H1 (cell line): ENCODE data around the gene VASH1. TPM values are rescaled to one million over a fixed set of nuclear protein-coding genes. Genes with fewer than 3 reads are reported as not detected.

Experiments
- CTCF ChIA-PET: fragments of 300-600 bp; sonication (Branson Sonifier 250); formaldehyde crosslinking; loops from one replicate; lab custom pipeline; 2021; ENCODE audit not compliant: partially characterized antibody; lab: Charles Lee
- POLR2A ChIA-PET: fragments of 300-600 bp; sonication (Branson Sonifier 250); formaldehyde crosslinking; loops from one replicate; lab custom pipeline; 2021; ENCODE audit warnings: inconsistent platforms; ENCODE audit not compliant: partially characterized antibody; lab: Charles Lee
- DNase-seq, 2 experiments: peaks; one replicate each; pipeline versions ENCODE4 v3.0.0 to v3.0.0-alpha.2; 2010 to 2022; ENCODE audit warnings: low spot score in 2 of 2, low read depth in 1 of 2, mixed read lengths in 1 of 2
- FAIRE-seq: peaks from 2 replicates; lab custom pipeline; 2011; peaks lifted over from hg19 to GRCh38; lab: Jason Lieb, UNC
- H2AFZ ChIP-seq: 2 replicates; pipeline ENCODE4 v1.8.1; 2012; ENCODE audit warnings: low read length, inconsistent platforms
- H2AK5ac ChIP-seq: 2 replicates; pipeline ENCODE4 v1.6.1; 2013; ENCODE audit warnings: low read depth, low read length
- H2BK120ac ChIP-seq: replicated peaks from 2 replicates; pipeline ENCODE3; 2013; ENCODE audit warnings: low read depth, low read length, inconsistent platforms
- H2BK12ac ChIP-seq: 2 replicates; pipeline ENCODE4 v1.6.1; 2013; ENCODE audit warnings: low read depth, low read length
- H2BK15ac ChIP-seq: 2 replicates; pipeline ENCODE4 v1.6.1; 2013; ENCODE audit warnings: low read length
- H2BK20ac ChIP-seq: 2 replicates; pipeline ENCODE4 v1.6.1; 2013; ENCODE audit warnings: low read length
- H2BK5ac ChIP-seq: 2 replicates; pipeline ENCODE4 v1.6.1; 2013; ENCODE audit warnings: low read depth, low read length
- H3K14ac ChIP-seq: 2 replicates; pipeline ENCODE4 v1.6.1; 2013; ENCODE audit warnings: inconsistent platforms; ENCODE audit not compliant: insufficient read length
- H3K18ac ChIP-seq: 2 replicates; pipeline ENCODE4 v1.6.1; 2013; ENCODE audit warnings: low read length; ENCODE audit errors: extremely low read depth
- H3K23ac ChIP-seq: 2 replicates; pipeline ENCODE4 v1.6.1; 2013; ENCODE audit warnings: inconsistent platforms; ENCODE audit not compliant: insufficient read length
- H3K23me2 ChIP-seq: 2 replicates; pipeline ENCODE4 v1.6.1; 2013; ENCODE audit warnings: low read depth, low read length
- H3K27ac ChIP-seq: 2 replicates; pipeline ENCODE4 v1.6.1; 2011; ENCODE audit warnings: low read depth, low read length, inconsistent platforms
- H3K27me3 ChIP-seq, 4 experiments: replicated peaks in 1 of 4; 1 replicate in 1 of 4; 2 replicates in 3 of 4; pipeline versions ENCODE4 v1.6.1 to v1.8.1; 2011 to 2013; ENCODE audit warnings: low read length in 3 of 4, mild to moderate bottlenecking in 3 of 4, inconsistent platforms in 2 of 4, mixed read lengths in 2 of 4, moderate library complexity in 1 of 4; ENCODE audit not compliant: control insufficient read depth in 3 of 4, insufficient read depth in 3 of 4; ENCODE audit errors: extremely low read depth in 1 of 4
- H3K36me3 ChIP-seq, 4 experiments: 2 replicates each; pipeline versions ENCODE4 v1.6.1 to v1.8.1; 2011 to 2013; ENCODE audit warnings: mild to moderate bottlenecking in 4 of 4, low read length in 3 of 4, moderate library complexity in 2 of 4, control low read depth in 1 of 4, inconsistent platforms in 1 of 4; ENCODE audit not compliant: insufficient read depth in 4 of 4, control insufficient read depth in 2 of 4
- H3K4ac ChIP-seq: replicated peaks from 2 replicates; pipeline ENCODE3; 2013; ENCODE audit warnings: low read length, low read depth, mixed read lengths, inconsistent platforms; ENCODE audit not compliant: insufficient read length
- H3K4me1 ChIP-seq, 4 experiments: replicated peaks in 1 of 4; 1 replicate in 1 of 4; 2 replicates in 3 of 4; pipeline versions ENCODE4 v1.6.1 to v1.8.1; 2011 to 2013; ENCODE audit warnings: low read length in 3 of 4, inconsistent platforms in 2 of 4, mixed read lengths in 1 of 4; ENCODE audit not compliant: insufficient read depth in 4 of 4, control insufficient read depth in 3 of 4
- H3K4me2 ChIP-seq, 2 experiments: 2 replicates each; pipeline versions ENCODE4 v1.6.1 to v1.8.1; 2011 to 2013; ENCODE audit warnings: low read depth in 2 of 2, low read length in 2 of 2, control low read depth in 1 of 2, inconsistent platforms in 1 of 2, mild to moderate bottlenecking in 1 of 2; ENCODE audit not compliant: insufficient read depth in 1 of 2
- H3K4me3 ChIP-seq, 4 experiments: fragments of 200-600, 300-600 bp in 1 of 4; sonication (generic), shearing (Covaris generic), sonication (Bioruptor Twin) in 1 of 4; 2 replicates each; pipeline versions ENCODE4 v1.5.1 to v1.8.1; 2011 to 2016; ENCODE audit warnings: low read length in 4 of 4, low read depth in 3 of 4, control low read depth in 2 of 4, inconsistent platforms in 2 of 4, mild to moderate bottlenecking in 2 of 4, mixed read lengths in 1 of 4, moderate library complexity in 1 of 4; ENCODE audit not compliant: insufficient read depth in 2 of 4; ENCODE audit errors: extremely low read depth in 1 of 4
- H3K56ac ChIP-seq: replicated peaks from 2 replicates; pipeline ENCODE3; 2013; ENCODE audit warnings: low read depth, mild to moderate bottlenecking, mixed read lengths, low read length, inconsistent platforms; ENCODE audit not compliant: insufficient read length
- H3K79me1 ChIP-seq: 2 replicates; pipeline ENCODE4 v1.6.1; 2013; ENCODE audit warnings: low read depth, low read length, control low read depth
- H3K79me2 ChIP-seq, 2 experiments: 2 replicates each; pipeline versions ENCODE4 v1.6.1 to v1.8.1; 2012 to 2013; ENCODE audit warnings: low read length in 2 of 2, mild to moderate bottlenecking in 2 of 2, inconsistent platforms in 1 of 2; ENCODE audit not compliant: insufficient read depth in 2 of 2, control insufficient read depth in 1 of 2
- H3K9ac ChIP-seq, 4 experiments: replicated peaks in 1 of 4; 1 replicate in 1 of 4; 2 replicates in 3 of 4; pipeline versions ENCODE4 v1.6.1 to v1.8.1; 2011 to 2013; ENCODE audit warnings: low read depth in 3 of 4, low read length in 3 of 4, control low read depth in 2 of 4, mild to moderate bottlenecking in 2 of 4, moderate library complexity in 2 of 4, inconsistent platforms in 1 of 4; ENCODE audit errors: extremely low read depth in 1 of 4
- H3K9me3 ChIP-seq, 2 experiments: 2 replicates each; pipeline versions ENCODE4 v1.6.1 to v1.8.1; 2012 to 2013; ENCODE audit warnings: mild to moderate bottlenecking in 2 of 2, moderate library complexity in 2 of 2, control low read depth in 1 of 2, inconsistent platforms in 1 of 2, low read depth in 1 of 2, low read length in 1 of 2, mixed read lengths in 1 of 2; ENCODE audit not compliant: insufficient read depth in 2 of 2
- H4K20me1 ChIP-seq, 2 experiments: replicated peaks in 1 of 2; 2 replicates each; pipeline versions ENCODE3 to v1.8.1; 2011 to 2013; ENCODE audit warnings: inconsistent platforms in 2 of 2, low read length in 2 of 2, mild to moderate bottlenecking in 1 of 2; ENCODE audit not compliant: insufficient read depth in 2 of 2, control insufficient read depth in 1 of 2
- H4K5ac ChIP-seq: 2 replicates; pipeline ENCODE4 v1.6.1; 2013; ENCODE audit warnings: low read length, low read depth, mixed read lengths, inconsistent platforms; ENCODE audit not compliant: insufficient read length
- H4K8ac ChIP-seq: 2 replicates; pipeline ENCODE4 v1.8.0; 2013; ENCODE audit warnings: mild to moderate bottlenecking, moderate library complexity, low read length, inconsistent platforms; ENCODE audit not compliant: insufficient read depth; ENCODE audit errors: extremely low read depth
- H4K91ac ChIP-seq: replicated peaks from 2 replicates; pipeline ENCODE3; 2013; ENCODE audit warnings: low read length, mixed read lengths, inconsistent platforms; ENCODE audit not compliant: insufficient read length
- ASH2L ChIP-seq: fragments of 200-600, 300-600 bp; sonication (generic); IDR thresholded peaks from one replicate; pipeline ENCODE4 v1.7.1; 2017; ENCODE audit warnings: low read length
- BACH1 ChIP-seq: IDR thresholded peaks from 2 replicates; pipeline ENCODE4 v1.6.1; 2012; ENCODE audit warnings: low read length, improper control_type of control experiment
- CBX5 ChIP-seq: fragments of 300-800, 300-1000 bp; sonication (generic); IDR thresholded peaks from 2 replicates; pipeline ENCODE4 v1.7.1; 2016; ENCODE audit warnings: antibody characterized with exemption, low read length, low read depth
- CEBPB ChIP-seq: IDR thresholded peaks from 2 replicates; pipeline ENCODE4 v1.6.1; 2012; ENCODE audit warnings: low read depth, low read length
- FOSL1 ChIP-seq: IDR thresholded peaks from 2 replicates; pipeline ENCODE4 v1.6.1; 2011; ENCODE audit warnings: mild to moderate bottlenecking, low read depth, low read length, moderate library complexity; ENCODE audit not compliant: insufficient read depth
- JUN ChIP-seq: IDR thresholded peaks from 2 replicates; pipeline ENCODE4 v1.6.1; 2011; ENCODE audit warnings: low read depth, mild to moderate bottlenecking, improper control_type of control experiment, low read length
- KDM4A ChIP-seq: IDR thresholded peaks from one replicate; pipeline ENCODE4 v1.7.1; 2012; ENCODE audit warnings: low read depth, mild to moderate bottlenecking, moderate library complexity, low read length, inconsistent platforms; ENCODE audit not compliant: severe bottlenecking
- NANOG ChIP-seq: IDR thresholded peaks from 2 replicates; pipeline ENCODE4 v1.6.1; 2011; ENCODE audit warnings: low read length, low read depth, mild to moderate bottlenecking, inconsistent platforms; ENCODE audit not compliant: insufficient read depth, poor library complexity, severe bottlenecking
- POLR2A ChIP-seq, 2 experiments: IDR thresholded peaks; 1 replicate in 1 of 2; 2 replicates in 1 of 2; pipeline ENCODE4 v1.6.1; 2011; ENCODE audit warnings: low read depth in 2 of 2, low read length in 2 of 2, mild to moderate bottlenecking in 2 of 2; ENCODE audit errors: control extremely low read depth in 1 of 2
- POU5F1 ChIP-seq: IDR thresholded peaks from 2 replicates; pipeline ENCODE4 v1.6.1; 2011; ENCODE audit warnings: low read depth, mild to moderate bottlenecking, low read length, moderate library complexity
- RAD21 ChIP-seq, 2 experiments: IDR thresholded peaks in 1 of 2; conservative IDR thresholded peaks in 1 of 2; 2 replicates each; pipeline ENCODE4 v1.6.1; 2011; ENCODE audit warnings: low read depth in 2 of 2, low read length in 2 of 2, improper control_type of control experiment in 1 of 2, inconsistent platforms in 1 of 2, mild to moderate bottlenecking in 1 of 2, moderate library complexity in 1 of 2
- RNF2 ChIP-seq: fragments of 200-900, 300-1000 bp; sonication (generic); IDR thresholded peaks from 2 replicates; pipeline ENCODE4 v1.7.1; 2016; ENCODE audit warnings: borderline replicate concordance, low read depth, mild to moderate bottlenecking, antibody characterized with exemption, low read length; ENCODE audit not compliant: poor library complexity, severe bottlenecking; ENCODE audit errors: missing control alignments
- SIRT6 ChIP-seq: IDR thresholded peaks from one replicate; pipeline ENCODE4 v1.7.1; 2012; ENCODE audit warnings: low read length, inconsistent platforms
- TBP ChIP-seq: IDR thresholded peaks from 2 replicates; pipeline ENCODE4 v1.6.1; 2011; ENCODE audit warnings: low read depth, low read length, improper control_type of control experiment
- TCF12 ChIP-seq: IDR thresholded peaks from 2 replicates; pipeline ENCODE4 v1.6.1; 2011; ENCODE audit warnings: low read depth, mild to moderate bottlenecking, low read length
- WGBS, 2 experiments: shearing (Covaris generic) in 1 of 2; methylation state at CpG; one replicate each; pipeline versions ENCODE4 v1.1.6 to v1.1.7; 2013 to 2015; ENCODE audit warnings: low lambda C conversion rate in 2 of 2, mixed read lengths in 2 of 2, inconsistent platforms in 1 of 2, low coverage in 1 of 2, missing lambda C conversion rate in 1 of 2; ENCODE audit not compliant: insufficient replicate concordance in 2 of 2, insufficient coverage in 1 of 2, insufficient read length in 1 of 2; ENCODE audit errors: extremely low coverage in 1 of 2, missing lambda C conversion rate in 1 of 2; 5-methylcytosine and 5-hydroxymethylcytosine counted together
- polyA plus RNA-seq, 7 experiments: library from polyadenylated mRNA; depleted of rRNA in 3 of 7; stranded (reverse) in 5 of 7; unstranded in 2 of 7; fragments of >200 nt in 5 of 7; fragments of 200-250 nt in 2 of 7; gene quantifications; 1 replicate in 5 of 7; 2 replicates in 1 of 7; 4 replicates in 1 of 7; pipeline versions ENCODE4 v1.2.1 to v1.2.3, GENCODE V29; 2011 to 2013; ENCODE audit warnings: missing spikeins in 2 of 7, mixed read lengths in 2 of 7
- total RNA-seq: library from RNA; stranded (reverse); fragmentation: NEBNext Ultra II Directional; extraction: Animal tissue kit (Norgen Biotek cat#: 25700); gene quantifications from 2 replicates; pipeline ENCODE4 v1.2.1, GENCODE V29; 2021

The VASH1 gene
- total and polyA plus RNA-seq, 2 of the 8 experiments (the other 6 are each of a cell fraction or from before 2014, with no cell fraction given) = 3.1 to 6.4 TPM

- no peak for DNase-seq
- H3K27ac ChIP-seq = no peak overlapping the region
- H2BK12ac ChIP-seq = no peak overlapping the region
- H3K56ac ChIP-seq = no peak overlapping the region
- no peak overlapping the region for H3K4me2 ChIP-seq
- H2BK15ac ChIP-seq = no peak overlapping the region
- H3K79me2 ChIP-seq = peaks cover 0 to 20% of the 10 kb centered on the region in 2 experiments; a peak in 2 of 4 replicates
- H3K23me2 ChIP-seq = peaks cover 5% of the 10 kb centered on the region; the same call in 1 of the 2 replicates
- H3K4me1 ChIP-seq = peaks cover 2 to 9% (median 3%) of the 10 kb centered on the region in 4 experiments; a peak in 3 of 7 replicates
- no peak overlapping the region for H3K4ac ChIP-seq
- H3K36me3 ChIP-seq = peaks cover 10 to 36% (median 31%) of the 10 kb centered on the region in 4 experiments; a peak in 7 of 8 replicates
- H3K79me1 ChIP-seq = no peaks in the 10 kb centered on the region
- ChIA-PET CTCF (interaction anchor here (2.0 to 7.0 kb wide), 3 partner anchors 24 to 98 kb away, joined by 7 to 52 read pairs (median 18); no protein-coding TSS in a partner anchor), POLR2A (interaction anchor here (1.3 kb wide), 1 partner anchor 28 kb away, joined by 3 read pairs; no protein-coding TSS in a partner anchor)
- H3K18ac ChIP-seq = no peak overlapping the region
- H3K4me3 ChIP-seq = no peak overlapping the region
- H3K27me3 ChIP-seq = no peaks in the 10 kb centered on the region
- no peak for FAIRE-seq
- no peak overlapping the region for H3K23ac ChIP-seq
- no peak overlapping the region for H2AFZ ChIP-seq
- H3K9ac ChIP-seq = no peak overlapping the region
- no peak overlapping the region for H2BK120ac ChIP-seq
- peaks cover 3 to 6% of the 10 kb centered on the region in 2 experiments for H4K20me1 ChIP-seq
- no peak overlapping the region for H4K5ac ChIP-seq
- H2AK5ac ChIP-seq = no peak overlapping the region
- no peak overlapping the region for H2BK20ac ChIP-seq
- no peaks in the 10 kb centered on the region for H3K9me3 ChIP-seq
- no peak overlapping the region for H4K91ac ChIP-seq
- no peak overlapping the region for H3K14ac ChIP-seq
- WGBS, 2 experiments = 91% methylated on average over 4 of the region's 4 CpGs; no CpG with 5 or more reads in 1 of the 2 experiments
- no peak overlapping the region for H2BK5ac ChIP-seq
- H4K8ac ChIP-seq = no peak overlapping the region
- TF ChIP-seq CBX5 = no peak
- no peak for TF ChIP-seq SIRT6
- no peak for TF ChIP-seq FOSL1
- no peak for TF ChIP-seq POLR2A (IDR thresholded peaks at IDR 0.05; ENCODE audit: control extremely low read depth in 1 of 2, low read depth in 2 of 2, low read length in 2 of 2)
- no peak for TF ChIP-seq BACH1
- TF ChIP-seq POU5F1 = no peak
- no peak for TF ChIP-seq TCF12
- TF ChIP-seq KDM4A = no peak
- no peak for TF ChIP-seq JUN
- TF ChIP-seq NANOG = no peak
- TF ChIP-seq RNF2 = no peak
- TF ChIP-seq CEBPB = no peak
- no peak for TF ChIP-seq RAD21 (IDR thresholded peaks at IDR 0.05 in 1 of 2, conservative IDR thresholded peaks at IDR 0.05 in 1 of 2; ENCODE audit: low read depth in 2 of 2, low read length in 2 of 2)
- TF ChIP-seq TBP = no peak
- TF ChIP-seq ASH2L = no peak
Observed at GRCh38 chr14:76808990-76809389, 47.7 kb downstream of the VASH1 start.
